Muscle of leg (tissue), 11 donors: ENCODE measurements around the gene MORC2. TPM values are rescaled to one million over a fixed set of nuclear protein-coding genes. Genes with fewer than 3 reads are reported as not detected.
A peak's percentile ranks its signal among the peaks of the same experiment; 100 is the strongest.

ENCODE experiments used
- DNase-seq: peaks from one replicate; pipeline ENCODE4 v3.0.0; 2013
- H3K27ac ChIP-seq: one replicate; pipeline ENCODE4 v1.5.1; 2013; ENCODE audit warnings: mild to moderate bottlenecking, low read length, control low read depth
- H3K27me3 ChIP-seq: one replicate; pipeline ENCODE4 v1.6.1; 2013; ENCODE audit warnings: low read length; ENCODE audit not compliant: control insufficient read depth, insufficient read depth
- H3K36me3 ChIP-seq: one replicate; pipeline ENCODE4 v1.6.1; 2013; ENCODE audit warnings: low read length; ENCODE audit not compliant: control insufficient read depth, insufficient read depth
- H3K4me1 ChIP-seq: one replicate; pipeline ENCODE4 v1.6.1; 2013; ENCODE audit warnings: low read length; ENCODE audit not compliant: control insufficient read depth, insufficient read depth
- H3K4me3 ChIP-seq: one replicate; pipeline ENCODE4 v1.5.1; 2013; ENCODE audit warnings: low read length, control low read depth
- H3K9me3 ChIP-seq: replicated peaks from 2 replicates; pipeline ENCODE4 v1.6.1; 2013; ENCODE audit warnings: low read depth, low read length; ENCODE audit not compliant: control insufficient read depth
- WGBS: methylation state at CpG from one replicate; pipeline ENCODE4 v1.1.5; 2013; ENCODE audit warnings: missing lambda C conversion rate; ENCODE audit not compliant: insufficient coverage; 5-methylcytosine and 5-hydroxymethylcytosine counted together
- polyA plus RNA-seq, 8 donors: library from polyadenylated mRNA; unstranded; fragments of 120-200 nt; gene quantifications; one replicate each; pipeline versions ENCODE4 v1.2.1 to v1.2.3, GENCODE V29; 2013; ENCODE audit warnings: inconsistent platforms in 1 of 8, low replicate concordance in 1 of 8; ENCODE audit not compliant: insufficient read length in 8 of 8, insufficient read depth in 1 of 8
- total RNA-seq: library from RNA; stranded (reverse); fragments of 120-200 nt; gene quantifications from one replicate; pipeline ENCODE4 v1.2.4, GENCODE V29; 2013

MORC2 gene
- total and polyA plus RNA-seq, 9 donors, result 16.6 to 26.8 (median 23.5) TPM

- peaks cover 33% of the 10 kb centered on the region for H3K4me1 ChIP-seq
These were observed 85.5 kb downstream of the MORC2 start for GRCh38 chr22:30882974-30883533.

GRCh38 chr22:30882184-30882717, 86.3 kb downstream of the MORC2 start:
- 79% methylated on average over 3 of the region's 6 CpGs for WGBS
- no peak overlapping the region for H3K27ac ChIP-seq
- no peaks in the 10 kb centered on the region for H3K27me3 ChIP-seq
- H3K9me3 ChIP-seq, result no peaks in the 10 kb centered on the region
- H3K4me1 ChIP-seq, result peaks cover 40% of the 10 kb centered on the region
- no peak for DNase-seq
- H3K36me3 ChIP-seq, result no peaks in the 10 kb centered on the region
- no peak overlapping the region for H3K4me3 ChIP-seq

More at GRCh38 chr22:30882974-30883533, 85.5 kb downstream of the MORC2 start:
- H3K27me3 ChIP-seq, result no peaks in the 10 kb centered on the region
- no peaks in the 10 kb centered on the region for H3K9me3 ChIP-seq
- H3K4me3 ChIP-seq, result no peak overlapping the region
- 89% methylated on average over 2 of the region's 4 CpGs for WGBS
- H3K27ac ChIP-seq, result no peak overlapping the region
- H3K36me3 ChIP-seq, result no peaks in the 10 kb centered on the region
- DNase-seq, result no peak

GRCh38 chr22:30881361-30882183, 87.0 kb downstream of the MORC2 start:
- Histone ChIP-seq H3K9me3 (no peaks in the 10 kb centered on the region), H3K4me3 (no peak overlapping the region), H3K27ac (no peak overlapping the region), H3K36me3 (no peaks in the 10 kb centered on the region), H3K4me1 (peaks cover 46% of the 10 kb centered on the region), H3K27me3 (no peaks in the 10 kb centered on the region)
- WGBS, result 61% methylated on average over 11 of the region's 14 CpGs
- DNase-seq, result peak; percentile 25

GRCh38 chr22:30880847-30881246, 87.7 kb downstream of the MORC2 start:
- no peaks in the 10 kb centered on the region for H3K9me3 ChIP-seq
- no peak overlapping the region for H3K4me3 ChIP-seq
- no peaks in the 10 kb centered on the region for H3K36me3 ChIP-seq
- no peak overlapping the region for H3K27ac ChIP-seq
- peaks cover 53% of the 10 kb centered on the region for H3K4me1 ChIP-seq
- 87% methylated on average over 4 of the region's 5 CpGs for WGBS
- H3K27me3 ChIP-seq, result no peaks in the 10 kb centered on the region
- no peak for DNase-seq

- Histone ChIP-seq H3K27me3 (no peaks in the 10 kb centered on the region), H3K27ac (no peak overlapping the region), H3K4me1 (peaks cover 57% of the 10 kb centered on the region), H3K36me3 (no peaks in the 10 kb centered on the region), H3K4me3 (no peak overlapping the region), H3K9me3 (no peaks in the 10 kb centered on the region)
- 89% methylated on average over 6 of the region's 8 CpGs for WGBS
- no peak for DNase-seq
These were observed 88.4 kb downstream of the MORC2 start for GRCh38 chr22:30880181-30880601.

- Histone ChIP-seq H3K36me3 (no peaks in the 10 kb centered on the region), H3K4me3 (no peak overlapping the region), H3K9me3 (no peaks in the 10 kb centered on the region), H3K27ac (peak overlapping the region; percentile 42), H3K4me1 (peaks cover 57% of the 10 kb centered on the region), H3K27me3 (no peaks in the 10 kb centered on the region)
- WGBS, result 58% methylated on average over 8 of the region's 8 CpGs
- no peak for DNase-seq
These were observed 89.2 kb downstream of the MORC2 start for GRCh38 chr22:30879415-30879797.

GRCh38 chr22:30878516-30879414, 89.8 kb downstream of the MORC2 start:
- 54% methylated on average over 16 of the region's 16 CpGs for WGBS
- peak overlapping the region; percentile 42 for H3K27ac ChIP-seq
- no peaks in the 10 kb centered on the region for H3K9me3 ChIP-seq
- H3K27me3 ChIP-seq, result no peaks in the 10 kb centered on the region
- peaks cover 57% of the 10 kb centered on the region for H3K4me1 ChIP-seq
- no peaks in the 10 kb centered on the region for H3K36me3 ChIP-seq
- peak; percentile 53 for DNase-seq
- H3K4me3 ChIP-seq, result no peak overlapping the region

GRCh38 chr22:30877662-30878515, 90.7 kb downstream of the MORC2 start:
- H3K36me3 ChIP-seq, result no peaks in the 10 kb centered on the region
- no peak for DNase-seq
- H3K4me1 ChIP-seq, result peaks cover 57% of the 10 kb centered on the region
- no peaks in the 10 kb centered on the region for H3K27me3 ChIP-seq
- no peak overlapping the region for H3K4me3 ChIP-seq
- H3K27ac ChIP-seq, result no peak overlapping the region
- WGBS, result 89% methylated on average over 13 of the region's 15 CpGs
- no peaks in the 10 kb centered on the region for H3K9me3 ChIP-seq

- Histone ChIP-seq H3K9me3 (no peaks in the 10 kb centered on the region), H3K4me1 (peaks cover 56% of the 10 kb centered on the region), H3K36me3 (no peaks in the 10 kb centered on the region), H3K27me3 (no peaks in the 10 kb centered on the region), H3K4me3 (no peak overlapping the region), H3K27ac (no peak overlapping the region)
- DNase-seq, result peak; percentile 74
- WGBS, result 26% methylated on average over 5 of the region's 9 CpGs
These were observed 91.5 kb downstream of the MORC2 start for GRCh38 chr22:30876915-30877553.
